HG03457 (cell line): ENCODE measurements around the gene RRAD.

ENCODE experiments used
- ATAC-seq: cut with Tn5 transposase; IDR thresholded peaks from one replicate; pipeline ENCODE4 v1.9.1; 2021; ENCODE audit warnings: moderate number of reproducible peaks; ENCODE audit not compliant: unreplicated experiment

RRAD gene

DNA sequence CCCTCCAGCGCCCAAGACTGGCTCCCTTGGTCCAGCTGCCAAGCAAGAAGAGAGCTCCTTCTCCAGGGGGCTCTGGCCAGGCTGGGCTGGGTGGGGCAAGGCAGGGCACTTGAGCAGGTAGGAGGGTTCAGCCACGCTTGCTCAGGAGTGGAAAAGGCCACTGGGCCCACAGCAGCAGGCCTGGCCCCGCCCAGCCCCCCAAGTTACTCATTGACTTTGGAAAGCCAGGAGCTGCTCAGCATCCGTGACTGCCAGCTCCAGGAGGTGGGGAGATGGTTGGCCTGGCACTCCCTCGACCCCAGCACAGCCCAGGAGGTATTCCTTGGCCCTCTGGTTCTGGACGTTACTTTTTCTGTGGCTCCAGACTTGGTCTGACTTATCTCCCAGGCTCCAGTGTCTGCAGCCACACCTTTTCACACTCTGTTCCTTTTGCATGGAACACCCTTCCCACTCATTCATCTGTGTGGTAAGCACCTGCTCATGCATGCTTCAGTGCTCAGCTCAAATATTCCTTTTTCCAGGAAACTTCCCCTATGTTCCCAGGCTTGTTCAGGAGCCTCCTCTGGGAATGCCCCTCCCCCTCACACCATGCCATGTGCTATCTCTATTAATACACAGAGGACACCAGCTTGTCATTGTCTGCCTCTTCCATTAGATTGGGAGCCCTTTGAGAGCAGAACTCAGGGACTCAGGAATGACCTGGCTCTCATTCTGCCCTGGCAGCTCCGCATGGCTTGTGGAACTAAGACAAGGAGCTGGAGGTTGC lies 6.3 kb downstream of the RRAD start, which contains the start of gene CDH16:
TSS of gene CDH16 (minus strand) at position 83 of the 766 bp plus-strand sequence. CDS start 820 bp downstream, outside the sequence.
- no peak for ATAC-seq

DNA sequence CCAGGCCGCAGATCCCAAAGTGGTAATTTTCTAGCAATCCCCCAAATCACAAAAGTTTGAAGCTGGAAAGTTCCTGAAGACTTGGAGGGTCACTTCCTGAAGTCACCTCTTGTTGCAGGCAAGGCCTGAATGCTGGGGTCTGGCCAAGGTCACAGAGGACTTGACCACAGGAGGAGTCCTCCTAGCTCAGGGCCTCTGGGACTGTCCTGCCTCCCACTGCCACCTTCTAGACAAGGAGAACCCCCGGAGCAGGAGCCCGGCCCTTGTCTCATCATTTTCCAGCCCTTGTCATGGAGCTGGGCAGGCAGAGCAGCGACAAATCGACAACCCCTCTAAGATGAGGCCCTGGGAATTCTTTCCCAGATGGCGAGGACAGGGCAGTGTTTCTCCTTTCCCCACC lies 7.0 kb downstream of the RRAD start:
- ATAC-seq = no peak

DNA sequence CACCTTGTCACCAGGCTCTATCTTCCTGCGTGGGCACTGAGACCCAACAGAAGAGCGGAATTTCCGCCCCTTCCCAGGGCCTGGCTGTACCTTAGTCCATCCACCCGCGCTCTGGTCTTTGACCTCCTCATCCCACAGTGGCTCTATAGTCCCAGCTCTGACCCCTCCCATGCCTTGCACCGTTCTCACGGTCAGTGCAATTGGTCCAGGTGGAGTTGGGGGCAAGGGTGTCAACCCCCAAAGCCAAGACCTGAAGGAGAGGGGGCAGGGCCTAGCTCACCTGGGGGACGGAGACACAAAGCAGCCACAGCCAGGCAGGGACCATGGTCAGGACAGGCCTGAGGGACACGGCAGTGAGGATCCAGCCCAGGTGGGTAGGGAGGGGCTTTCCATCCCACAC lies 7.6 kb downstream of the RRAD start:
- ATAC-seq = no peak

DNA sequence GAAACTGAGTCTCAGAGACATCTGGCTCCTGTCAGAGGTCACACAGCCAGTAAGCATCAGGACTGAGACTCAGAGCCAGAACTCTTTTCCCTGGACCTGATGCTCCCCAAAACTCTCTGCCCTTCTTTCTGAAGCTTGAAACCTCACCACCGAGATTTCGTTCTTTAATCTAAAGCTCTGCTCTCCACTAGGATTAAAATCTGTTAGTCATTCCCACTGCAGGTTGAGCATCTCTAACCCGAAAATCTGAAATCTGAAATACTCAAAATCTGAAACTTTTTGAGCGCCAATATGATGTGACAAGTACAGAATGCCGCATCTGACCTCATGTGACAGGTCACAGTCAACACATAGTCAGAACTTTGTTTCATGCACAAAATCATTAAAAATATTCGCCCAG lies 8.8 kb downstream of the RRAD start:
- ATAC-seq = no peak

DNA sequence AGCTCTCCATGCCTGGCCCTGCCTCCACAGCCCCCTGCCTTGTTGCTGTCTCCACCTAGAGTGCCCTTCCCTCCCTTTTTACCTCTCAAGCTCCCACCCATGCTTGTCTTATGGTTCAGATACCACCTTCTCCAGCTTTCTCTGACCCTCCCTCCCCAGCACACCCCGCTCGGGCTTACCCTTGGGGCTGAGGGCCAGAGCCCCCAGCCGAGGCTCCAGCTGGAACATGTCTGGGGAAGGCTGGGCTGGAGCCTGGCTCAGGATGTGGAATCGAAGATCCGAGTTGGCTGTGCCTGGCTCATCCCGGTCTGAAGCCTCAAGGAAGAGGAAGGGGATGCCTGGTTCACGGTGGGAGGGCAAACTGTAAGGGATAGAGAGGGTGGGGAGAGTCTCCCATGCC lies 10.3 kb downstream of the RRAD start:
- ATAC-seq = no peak

DNA sequence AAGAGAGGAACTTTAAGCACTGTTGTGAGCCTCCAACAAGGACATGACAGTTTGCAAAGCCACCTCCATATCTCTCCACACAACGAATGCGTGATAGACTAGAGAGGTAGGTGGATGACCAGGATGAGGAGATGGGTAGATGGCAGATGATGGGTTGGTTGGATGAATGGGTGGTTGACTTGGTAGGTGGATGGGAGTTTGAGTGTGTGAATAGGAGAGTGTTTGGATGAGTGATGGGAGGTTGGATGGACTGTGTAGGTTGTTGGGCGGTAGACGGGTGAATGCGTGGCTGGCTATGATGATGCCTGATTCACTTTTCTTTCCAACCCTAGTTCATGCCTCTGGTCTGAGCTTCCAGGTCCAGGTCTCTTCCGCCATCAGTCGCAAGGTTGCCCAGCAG lies 10.8 kb downstream of the RRAD start:
- ATAC-seq = no peak

DNA sequence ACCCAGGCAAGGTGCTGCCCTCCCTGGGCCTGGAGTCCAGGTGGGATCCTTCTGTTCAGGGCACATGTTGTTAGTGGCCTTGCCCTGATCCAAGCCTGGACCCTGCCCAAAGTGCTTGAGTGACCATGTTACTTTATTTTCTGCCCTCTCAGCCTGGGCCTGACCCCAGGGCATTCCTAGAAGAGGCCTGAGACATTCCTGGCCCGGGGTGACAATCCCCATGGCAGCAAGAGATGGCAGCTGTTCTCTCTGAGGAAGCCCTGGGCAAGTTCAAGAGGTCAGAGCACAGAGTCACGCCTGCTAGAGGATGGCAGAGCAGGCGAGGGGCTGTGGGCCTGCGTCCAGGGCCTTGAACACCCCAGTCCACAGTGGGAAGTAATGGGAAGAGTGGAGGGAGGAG lies 11.6 kb downstream of the RRAD start:
- ATAC-seq = no peak

DNA sequence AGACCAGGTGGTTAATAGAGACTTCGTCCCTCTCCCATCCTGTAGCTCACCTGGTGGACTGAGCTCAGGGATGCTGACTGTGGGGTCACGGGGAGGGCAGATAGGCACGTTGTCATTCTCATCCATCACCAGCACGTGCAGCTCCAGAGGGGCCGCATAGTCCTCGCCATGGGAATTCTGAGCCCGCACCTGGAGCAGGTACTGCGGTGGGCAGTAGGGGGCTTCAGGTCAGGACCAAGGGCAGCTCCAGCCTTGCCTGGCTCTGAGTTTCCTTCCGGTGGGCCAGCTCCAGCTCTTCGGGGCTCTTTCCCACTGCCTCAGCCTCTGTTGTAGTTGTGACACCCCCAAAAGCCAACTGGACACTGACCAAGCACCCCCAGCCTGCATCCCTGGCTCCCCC lies 12.3 kb downstream of the RRAD start:
- no peak for ATAC-seq

DNA sequence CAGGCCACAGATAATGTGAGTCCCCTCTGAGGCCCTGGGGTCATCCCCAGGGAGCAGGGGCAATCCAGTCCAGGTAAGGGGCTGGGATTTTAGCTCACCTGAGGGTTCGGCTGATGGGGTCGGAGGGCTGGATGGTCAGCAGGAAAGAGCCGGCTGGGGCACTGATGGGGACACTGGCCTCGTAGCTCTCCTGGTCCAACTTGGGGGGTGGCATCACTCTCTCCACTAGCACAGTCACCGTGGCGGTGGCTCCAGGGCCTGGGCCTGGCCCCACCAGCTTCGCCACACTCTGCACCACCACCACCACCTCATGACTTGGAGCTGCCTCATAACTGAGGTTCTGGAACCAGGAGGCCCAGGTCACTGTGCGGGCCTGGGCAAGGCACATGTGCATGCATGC lies 13.5 kb downstream of the RRAD start:
- ATAC-seq = no peak

DNA sequence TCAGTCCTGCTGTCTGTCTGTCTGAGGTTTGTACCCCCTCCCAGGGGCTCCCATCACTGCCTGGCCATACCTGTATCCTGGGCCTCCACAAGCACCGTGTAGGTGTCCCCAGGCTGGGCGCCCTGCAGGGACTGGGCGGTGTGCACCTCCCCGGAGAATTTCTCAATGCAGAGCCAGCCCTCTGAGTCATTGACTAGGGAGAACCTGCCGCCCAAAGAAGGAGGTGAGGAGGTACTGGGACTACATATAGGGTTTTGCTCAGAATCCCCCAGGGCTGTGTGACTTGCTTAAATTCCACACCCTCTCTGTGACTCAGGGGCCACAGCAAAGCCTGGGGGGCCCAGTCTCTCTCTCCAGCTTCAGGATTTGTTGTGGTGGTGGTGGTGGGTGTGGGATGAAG lies 14.2 kb downstream of the RRAD start:
- ATAC-seq = no peak

DNA sequence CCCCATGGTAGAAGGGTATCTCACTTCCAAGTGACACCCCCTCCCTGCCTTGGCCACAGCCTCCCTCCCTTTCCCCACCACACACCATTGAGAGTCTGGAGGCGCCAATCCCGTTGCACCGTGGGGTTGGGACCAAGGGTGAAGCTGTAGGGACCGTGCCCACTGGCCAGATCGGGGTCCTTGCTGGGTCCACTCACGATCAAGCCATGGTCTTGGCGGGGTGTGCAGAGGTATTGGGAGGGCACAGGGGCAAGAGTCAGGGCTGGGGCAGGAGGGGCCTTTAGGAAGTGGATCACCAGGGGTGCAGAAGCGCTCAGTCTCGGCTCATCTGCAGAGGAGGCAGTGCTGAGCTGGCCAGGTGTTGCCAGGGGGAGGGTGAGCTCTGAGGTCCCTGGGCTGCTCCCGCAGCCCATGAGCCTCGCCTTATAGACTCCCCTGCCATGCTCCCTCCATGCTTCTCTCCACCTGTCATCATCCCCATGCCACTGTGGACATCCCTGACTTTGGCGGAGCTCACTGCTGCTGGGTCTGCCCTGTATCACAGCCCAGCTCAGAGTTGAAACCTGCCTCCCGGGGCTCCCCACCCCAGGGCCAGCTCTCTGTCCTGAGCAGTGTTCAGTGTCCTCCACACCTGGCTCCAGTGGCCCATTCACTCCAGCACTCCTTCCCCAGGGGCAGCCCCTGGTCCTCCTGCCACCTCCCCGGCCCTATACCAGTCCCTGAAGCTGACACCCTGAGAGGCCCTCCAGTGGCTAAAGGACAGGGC lies 15.0 kb downstream of the RRAD start:
- no peak for ATAC-seq

DNA sequence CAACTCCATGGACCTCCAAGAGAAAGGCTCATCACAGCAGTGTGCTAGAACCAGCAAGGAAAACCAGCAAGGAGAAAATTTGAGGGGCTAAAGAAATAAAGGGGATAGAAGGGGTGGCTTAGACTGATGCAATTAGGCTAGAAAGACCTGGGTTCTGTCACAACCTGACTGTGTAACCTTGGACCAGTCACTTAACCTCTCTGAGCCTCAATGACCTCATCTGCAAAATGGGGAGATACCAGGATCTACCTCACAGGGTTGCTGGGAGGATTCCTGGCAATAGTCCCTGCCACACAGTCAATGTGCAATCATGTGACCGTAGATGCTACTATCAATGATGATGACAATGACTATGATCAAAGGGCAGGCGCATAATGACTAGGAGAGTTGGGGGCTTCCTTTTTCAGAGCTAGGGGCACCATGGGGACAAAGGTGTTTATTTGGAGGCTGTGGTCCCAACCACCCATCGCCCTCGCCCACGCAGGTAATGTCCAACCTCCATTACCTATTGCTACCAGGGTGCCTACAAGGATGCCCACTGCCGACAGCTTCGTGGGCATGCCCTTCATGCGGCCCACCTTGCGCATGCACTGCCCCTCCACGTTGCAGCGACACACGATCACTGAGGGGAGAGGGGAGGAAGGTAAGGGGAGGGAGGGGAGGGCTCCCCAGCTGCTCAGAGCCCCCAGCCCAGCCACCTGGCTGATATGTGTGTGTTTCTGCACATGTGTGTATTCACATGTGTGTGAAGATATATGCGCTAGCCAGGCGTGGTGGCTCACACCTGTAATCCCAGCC lies 16.4 kb downstream of the RRAD start:
- ATAC-seq = no peak

DNA sequence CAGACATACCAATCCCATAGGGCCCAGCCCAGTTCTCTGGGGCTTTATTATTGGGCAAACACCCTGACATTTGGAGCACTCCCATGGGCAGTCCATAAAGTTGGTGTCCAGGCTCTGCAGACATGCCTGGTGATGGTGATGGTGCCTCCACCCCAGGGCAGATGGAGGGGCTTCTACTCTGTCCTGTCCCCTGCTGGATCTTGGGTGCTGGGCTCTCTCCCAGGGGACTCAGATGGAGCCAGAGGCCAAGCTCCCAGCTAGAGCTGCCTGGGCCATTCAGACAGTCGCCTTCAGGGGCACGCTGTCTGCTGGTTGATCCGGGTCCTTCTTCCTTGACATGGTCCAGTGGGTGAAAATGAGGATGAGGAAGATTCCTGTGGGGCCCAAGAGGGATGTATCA lies 17.2 kb downstream of the RRAD start:
- no peak for ATAC-seq

DNA sequence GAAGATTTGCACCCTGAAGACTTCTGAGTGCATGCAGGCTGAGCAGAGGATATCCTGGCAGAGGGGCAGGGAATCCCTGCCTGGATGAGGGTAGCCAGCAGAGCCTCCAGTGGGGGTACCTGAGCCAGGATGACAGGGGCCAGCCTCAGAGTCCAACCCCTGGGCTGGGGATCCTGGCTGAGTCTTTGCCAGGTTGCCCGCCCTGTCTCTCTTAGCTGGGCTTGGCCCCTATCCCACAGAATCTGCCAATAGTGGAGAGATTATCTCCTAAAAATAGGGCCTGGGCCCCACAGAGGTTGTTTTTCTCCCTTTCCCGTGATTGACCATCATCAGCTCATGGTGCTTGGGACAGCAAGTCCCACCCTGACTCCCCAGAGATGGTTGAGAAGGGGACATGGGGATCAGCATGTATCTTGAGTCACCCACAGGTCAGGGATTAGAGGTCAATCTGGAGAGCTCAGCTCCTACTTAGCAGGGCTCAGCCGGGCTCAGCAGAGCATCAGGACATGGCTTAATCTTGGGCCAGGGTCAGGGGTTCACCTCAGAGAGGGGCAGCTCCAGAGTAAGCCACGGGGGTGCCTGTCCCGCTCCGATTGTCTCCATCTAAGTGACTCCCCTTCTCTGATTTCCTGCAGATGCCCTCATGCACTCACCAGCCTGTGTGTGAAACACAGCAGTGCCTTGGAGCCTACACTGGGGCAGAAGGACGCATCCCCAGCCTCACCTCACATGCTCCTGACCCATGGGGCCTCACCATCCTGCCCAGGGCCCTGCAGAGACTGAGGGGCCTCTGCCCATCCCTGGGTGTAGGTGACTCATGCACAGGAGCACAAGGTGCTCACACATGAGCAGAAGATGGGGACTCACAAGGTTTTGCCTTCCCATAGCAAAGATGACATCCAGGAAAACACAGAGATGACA lies 18.2 kb downstream of the RRAD start:
- no peak for ATAC-seq

DNA sequence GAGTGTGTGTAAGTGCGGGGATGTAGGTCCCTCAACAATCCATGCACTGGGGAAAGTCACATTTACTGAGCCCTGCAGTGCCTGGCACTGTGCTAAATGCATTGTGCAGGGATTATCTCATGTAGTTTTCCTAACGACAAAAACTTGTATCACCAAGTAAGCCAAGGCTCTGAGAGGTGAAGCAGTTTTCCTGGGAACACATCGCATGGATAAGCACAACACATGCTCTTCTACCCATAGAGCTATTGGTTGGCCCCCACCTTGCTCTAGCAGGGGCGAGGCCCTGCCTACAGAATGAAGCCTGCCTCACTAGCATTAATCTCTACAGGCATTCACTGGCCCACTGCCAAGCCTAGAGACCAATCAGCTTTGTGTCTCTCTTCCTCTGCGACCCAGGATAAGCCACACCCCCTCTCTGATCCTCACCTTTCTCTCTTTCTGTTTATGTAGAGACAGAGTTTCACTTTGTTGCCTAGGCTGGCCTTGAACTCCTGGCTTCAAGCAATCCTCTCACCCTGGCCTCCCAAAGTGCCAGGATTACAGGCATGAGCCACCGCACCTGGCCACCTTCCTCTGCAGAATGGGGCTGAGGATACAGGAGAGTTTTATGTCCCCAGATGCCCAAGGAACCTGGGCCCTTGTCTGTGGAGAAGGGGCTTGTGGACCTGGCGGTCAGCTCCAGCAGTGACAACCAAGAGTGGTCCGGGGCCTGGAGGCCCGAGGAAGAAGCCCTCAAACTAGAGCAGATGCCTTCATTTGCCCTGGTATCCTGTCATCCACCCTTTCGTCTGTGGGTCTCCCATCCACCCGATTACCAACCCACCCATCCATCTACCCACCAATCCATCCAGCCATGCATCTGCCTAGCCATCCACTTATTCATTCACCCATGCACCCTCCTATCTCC lies 19.4 kb downstream of the RRAD start:
- no peak for ATAC-seq

DNA sequence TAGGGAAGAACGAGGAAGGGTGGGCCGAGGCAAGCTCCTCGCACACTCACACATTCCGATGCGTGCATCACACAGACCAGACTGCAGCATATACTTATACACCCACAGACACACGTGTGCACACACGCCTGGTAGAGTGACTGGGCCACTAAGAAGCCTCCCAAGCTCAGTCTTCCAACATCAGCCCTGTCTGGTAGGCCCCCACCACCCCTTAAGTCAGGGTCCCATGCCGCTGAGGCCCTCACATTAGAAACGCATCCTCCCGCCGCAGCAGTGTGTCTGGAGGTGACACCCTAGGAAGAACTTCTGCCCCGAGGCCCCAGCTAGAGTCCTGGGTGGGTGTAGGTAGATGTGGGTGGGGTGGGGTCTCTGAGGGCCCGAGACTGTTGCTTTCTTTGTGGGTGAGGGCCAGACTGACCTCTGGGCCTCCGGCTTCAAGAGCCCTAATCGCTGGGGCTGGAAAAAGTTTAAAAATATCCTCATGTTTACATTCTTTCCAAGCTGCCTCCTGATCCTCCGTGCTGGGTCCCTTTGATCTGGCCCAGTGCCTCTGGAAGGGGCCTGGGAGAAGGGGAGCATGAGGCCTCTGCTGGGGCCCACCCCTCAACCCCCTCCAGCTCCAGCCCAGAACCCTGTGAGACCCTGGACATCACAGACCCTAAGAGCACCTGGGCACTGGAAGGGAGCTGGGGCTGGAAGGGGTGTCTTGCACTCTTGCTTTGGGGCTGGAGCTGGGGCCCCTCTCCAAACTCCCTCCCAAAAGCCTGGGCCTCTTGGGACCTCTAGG lies 20.3 kb downstream of the RRAD start:
- no peak for ATAC-seq

DNA sequence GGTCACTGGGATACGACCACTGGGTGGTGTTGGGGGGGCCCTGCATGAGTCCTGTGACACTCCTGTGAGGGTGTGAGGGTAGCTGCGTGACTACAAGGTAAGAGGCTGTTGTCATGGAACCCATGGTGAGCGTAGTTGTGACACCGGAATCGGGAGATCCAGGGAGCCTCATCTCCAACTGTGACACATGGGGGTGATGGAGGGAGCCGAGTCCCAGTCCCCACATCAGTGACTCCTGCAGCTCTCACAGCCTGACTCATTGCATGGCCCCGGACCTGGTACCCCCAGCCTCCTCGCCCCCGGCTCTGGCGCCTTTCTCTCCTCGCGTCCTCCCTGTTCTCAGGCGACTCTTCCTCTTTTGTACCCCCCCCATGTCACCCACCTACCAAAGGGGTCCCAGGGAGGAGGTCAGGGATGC lies 20.9 kb downstream of the RRAD start:
- ATAC-seq = no peak

DNA sequence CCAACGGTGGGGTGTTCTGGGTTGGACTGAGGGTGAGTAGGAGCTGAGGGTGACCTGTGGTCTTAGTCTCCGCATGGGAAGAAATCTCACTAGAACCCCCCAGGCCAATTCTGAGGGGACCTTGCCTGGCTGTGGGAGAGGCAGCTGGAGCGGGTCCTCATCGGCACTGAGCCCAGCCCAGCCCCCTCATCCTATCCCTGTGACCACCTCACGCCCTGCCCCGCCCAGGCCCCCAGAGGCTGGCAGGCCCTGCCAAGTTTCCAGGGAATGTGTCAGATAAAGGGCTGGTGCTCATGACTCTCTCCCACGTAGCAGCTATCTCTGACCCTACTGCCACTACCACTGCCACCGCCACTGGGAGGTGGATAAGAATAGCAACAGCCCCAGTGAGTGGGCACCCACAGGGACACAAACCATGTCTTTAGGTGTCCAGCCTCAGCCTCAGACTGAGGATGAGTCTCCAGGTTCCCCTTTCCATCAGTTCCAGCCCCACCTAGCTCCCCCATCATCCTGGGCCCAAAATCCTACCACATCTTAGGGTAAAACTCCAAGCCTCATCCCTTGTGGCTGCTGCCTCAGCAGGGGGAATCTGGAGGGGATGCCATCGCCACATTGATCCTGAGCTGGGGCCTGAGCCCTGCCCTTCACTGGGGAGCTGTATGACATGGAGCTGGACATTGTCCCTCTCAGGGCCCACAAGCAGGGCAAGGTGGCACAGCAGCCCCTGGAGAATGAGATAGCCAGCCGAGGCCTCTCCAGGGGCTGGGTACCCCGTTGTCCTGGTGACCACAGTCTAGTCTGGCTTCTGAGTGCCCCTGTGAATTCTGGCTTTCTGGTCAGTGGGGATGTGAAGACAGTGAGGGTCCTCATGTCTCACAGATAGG lies 21.5 kb downstream of the RRAD start:
- no peak for ATAC-seq
